CD4-positive, alpha-beta T cell treated with Interleukin-2 at 100 ng/mL for 4 hours (primary cell): ENCODE measurements around the gene NCOA5.
"Not testable (repeated sequence)": the region's sequence is repeated elsewhere in the genome, so short reads cannot be mapped to it uniquely, and the experiment has no call there.

ENCODE experiments used
- DNase-seq: peaks from one replicate; pipeline ENCODE4 v3.0.0-alpha.2; 2020; ENCODE audit warnings: low spot score

Gene NCOA5

DNA sequence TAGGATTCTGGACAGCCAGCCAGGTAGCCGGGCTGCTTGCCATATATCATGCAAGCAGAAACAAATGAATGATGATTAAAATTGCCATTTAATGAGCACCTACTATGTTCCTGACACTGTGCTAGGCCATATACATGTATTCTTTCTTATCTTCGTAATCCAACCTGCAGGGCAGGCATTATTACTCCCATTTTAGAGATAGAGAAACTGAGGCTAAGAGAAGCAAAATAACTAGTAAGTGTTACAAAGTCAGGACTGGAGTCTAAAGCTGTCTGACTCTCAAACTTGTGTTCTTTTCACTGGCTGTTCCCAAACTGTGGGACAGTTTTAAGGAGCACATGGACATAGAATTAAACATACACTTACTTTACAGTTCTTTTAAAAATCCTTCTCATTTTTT, 30.4 kb upstream of the NCOA5 start:
- DNase-seq = no peak

DNA sequence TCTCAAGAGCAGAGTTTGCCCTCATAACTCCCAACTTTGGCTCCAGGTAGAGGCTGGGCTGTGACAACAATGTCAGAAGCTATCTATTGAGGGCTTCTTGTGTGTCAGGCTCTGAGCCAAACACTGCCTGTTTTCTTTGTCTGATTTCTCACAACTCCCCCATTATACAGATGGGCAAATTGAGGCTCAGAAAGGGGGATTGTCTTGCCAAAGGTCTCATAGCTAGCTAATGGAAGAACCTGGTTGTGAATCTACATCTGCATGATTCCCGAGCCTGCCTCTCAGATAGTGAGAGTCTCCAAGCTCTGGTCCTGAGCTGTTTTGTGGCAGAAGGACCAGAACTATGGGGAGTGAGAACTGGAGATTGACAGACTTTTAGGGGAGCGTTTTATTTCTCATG, 29.8 kb upstream of the NCOA5 start:
- DNase-seq = no peak

DNA sequence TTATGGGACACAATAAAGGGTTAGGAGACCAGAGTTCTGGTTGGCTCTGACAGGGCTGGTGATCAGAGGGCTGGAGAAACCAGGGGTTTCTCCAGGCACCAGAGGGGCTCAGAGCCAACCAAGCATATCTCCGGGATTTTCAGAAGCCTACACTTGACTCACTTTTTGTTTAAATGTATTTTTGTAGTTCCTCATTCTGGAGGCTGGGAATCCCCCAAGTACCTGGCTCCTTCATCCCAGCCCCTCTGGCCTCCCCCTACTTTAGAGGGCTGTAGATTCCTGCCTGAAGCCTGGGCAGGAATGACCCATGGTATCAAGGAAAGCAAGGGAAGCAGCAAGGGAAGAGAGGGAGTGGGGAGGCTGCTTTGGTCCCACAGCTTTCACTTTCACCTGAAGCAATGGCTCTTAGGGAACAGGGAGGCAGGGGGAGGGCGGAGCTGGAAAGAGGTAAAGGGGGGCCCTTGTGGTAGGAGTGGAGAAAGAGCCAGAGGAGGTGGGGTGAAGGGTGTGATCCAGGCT, 29.3 kb upstream of the NCOA5 start:
- no peak for DNase-seq

DNA sequence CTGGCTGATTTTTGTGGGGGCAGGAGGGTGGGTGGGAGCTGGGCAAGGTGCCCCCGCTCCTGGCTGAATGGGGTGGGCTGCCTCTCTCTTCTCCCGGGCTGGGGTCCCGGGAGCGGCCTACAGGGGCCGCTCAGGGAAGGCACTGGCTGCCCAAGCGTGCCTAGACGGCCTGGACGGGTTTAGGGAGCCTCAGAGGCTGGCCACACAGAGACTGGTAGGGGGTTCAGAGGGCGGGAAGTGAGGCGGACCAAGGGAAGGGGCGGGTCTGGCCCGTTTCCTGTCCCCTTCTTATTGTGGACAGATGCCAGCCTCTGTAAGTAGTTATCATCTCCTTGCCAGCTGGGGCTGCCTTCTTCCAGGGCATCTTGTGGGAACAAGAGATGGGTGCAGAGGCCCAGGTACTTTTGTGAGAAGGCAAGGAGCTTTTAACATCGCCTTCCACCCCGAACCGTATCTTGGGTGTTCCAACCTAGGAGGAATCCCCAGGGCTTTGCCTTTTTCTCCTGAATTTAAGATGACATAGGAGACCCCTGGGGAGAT, 28.8 kb upstream of the NCOA5 start:
- no peak for DNase-seq

DNA sequence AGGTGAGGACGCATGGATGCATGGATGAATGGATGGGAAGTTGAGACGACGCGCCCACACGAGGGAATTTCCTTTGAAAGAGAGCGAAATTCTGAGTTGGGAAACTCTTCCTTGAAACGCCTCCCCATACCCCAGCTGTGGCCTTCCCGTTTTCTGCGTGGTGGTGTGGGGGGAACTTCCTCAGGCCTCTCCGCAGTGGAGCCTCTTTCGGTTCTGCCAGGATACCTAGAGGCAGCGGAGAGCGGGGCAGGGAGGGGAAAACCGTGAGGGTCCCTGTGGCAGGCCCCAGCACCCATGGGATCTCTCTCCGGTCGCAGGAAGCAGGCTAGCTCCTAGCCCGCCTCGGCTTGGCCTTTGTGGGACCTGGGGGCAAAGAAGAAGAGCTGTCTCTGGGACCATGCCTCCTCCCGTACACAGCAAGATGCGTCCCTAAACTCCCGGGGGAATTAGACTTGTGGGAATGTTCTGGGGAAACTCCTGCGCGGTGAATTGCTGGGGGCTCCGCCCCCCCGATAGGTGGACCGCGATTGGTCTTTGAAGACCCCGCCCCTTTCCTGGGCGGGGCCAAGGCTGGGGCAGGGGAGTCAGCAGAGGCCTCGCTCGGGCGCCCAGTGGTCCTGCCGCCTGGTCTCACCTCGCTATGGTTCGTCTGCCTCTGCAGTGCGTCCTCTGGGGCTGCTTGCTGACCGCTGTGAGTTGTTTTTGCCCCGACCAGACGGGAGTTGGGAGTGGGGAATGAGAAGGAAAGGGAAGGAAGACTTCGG, 28.1 kb upstream of the NCOA5 start, which contains the start of gene CD40:
Gene CD40, plus strand, starts transcription at position 611 of the 764 bp plus-strand sequence. Its CDS starts 30 bp downstream, at position 641.
- DNase-seq = peak; percentile 62

DNA sequence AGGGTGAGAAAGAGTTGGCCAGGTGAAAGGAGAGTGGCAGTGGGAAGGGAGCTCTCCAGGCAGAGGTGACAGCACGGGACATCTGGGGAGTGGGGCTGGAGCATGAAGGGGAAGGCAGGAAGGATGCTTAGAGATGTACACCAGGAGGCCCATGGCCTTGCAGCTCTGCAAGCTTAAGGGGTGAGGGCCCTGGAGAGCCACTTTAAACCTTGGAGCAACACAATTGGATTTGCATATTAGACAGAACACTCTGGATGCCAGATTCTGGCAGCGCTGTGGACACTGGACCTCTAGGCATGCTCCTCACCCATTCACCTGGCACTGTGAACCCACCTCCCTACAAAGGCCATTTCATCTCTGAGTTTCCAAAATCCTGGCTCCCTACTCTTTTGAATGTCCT, 24.7 kb upstream of the NCOA5 start:
- DNase-seq = no peak

DNA sequence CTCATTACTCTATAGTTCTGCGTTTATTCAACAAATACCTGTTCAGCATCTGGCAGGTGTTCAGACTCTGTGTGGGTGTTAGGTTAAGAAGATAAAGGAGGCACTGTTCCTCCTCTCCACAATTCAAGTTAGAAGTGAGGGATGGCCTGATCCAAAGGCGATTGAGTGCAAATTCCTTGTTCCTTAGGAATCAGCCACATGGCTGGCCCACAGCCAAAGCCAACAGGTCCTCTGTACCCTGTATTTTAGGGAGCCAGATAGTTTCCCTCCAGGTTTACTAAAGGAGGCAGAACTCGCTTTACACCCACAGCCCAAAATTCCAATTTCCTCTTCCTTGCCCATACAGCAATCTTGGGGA, 23.3 kb upstream of the NCOA5 start:
- DNase-seq = no peak

DNA sequence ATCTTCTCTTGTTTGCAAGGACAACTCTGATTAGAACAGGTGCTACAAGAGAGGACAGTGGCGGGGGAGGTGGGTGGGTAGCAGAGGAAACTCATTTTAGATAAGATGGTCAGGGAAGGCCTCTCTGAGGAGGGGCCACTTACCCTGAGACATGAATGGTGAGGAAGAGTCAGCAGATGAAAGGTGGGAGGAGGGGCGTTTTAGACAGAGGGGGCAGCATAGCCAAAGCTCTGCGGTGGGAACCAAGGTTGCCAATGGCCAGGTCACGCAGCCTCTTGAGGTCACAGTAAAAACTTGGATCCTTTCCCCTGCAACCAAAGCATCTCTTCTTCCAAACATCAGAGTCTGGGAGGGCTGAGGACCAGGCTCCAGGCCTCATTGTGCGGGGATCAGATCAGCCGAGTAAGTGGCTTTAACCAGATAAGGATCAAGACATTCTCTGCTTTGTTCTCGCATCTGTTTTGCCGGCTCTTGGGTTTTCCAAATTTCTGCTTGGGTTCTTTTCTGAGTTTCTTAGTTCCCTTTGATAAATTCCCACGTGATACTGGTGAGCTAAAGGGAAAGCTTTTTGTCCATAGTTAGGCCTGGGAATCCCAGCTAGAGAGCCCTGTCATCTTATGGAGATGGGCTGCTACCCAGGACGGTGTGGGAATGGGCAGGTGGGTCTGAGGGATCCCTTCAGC, 22.8 kb upstream of the NCOA5 start:
- no peak for DNase-seq

DNA sequence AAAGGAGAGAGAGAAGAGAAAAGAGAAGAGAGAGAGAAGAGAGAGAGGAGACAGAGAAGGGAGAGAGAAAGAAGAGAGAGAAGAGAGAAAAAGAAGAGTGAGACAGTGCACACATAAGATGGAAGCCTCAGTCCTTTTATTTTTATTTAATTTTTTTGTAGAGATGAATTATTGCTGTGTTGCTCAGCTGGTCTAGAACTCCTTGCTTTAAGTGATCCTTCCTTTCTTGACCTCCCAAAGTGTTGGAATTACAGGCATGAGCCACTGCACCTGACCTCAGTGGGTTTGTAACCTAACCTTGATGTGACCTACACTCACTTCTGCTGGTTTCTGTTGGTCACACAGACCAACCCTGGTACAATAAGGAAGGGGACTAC, 22.1 kb upstream of the NCOA5 start:
- no peak for DNase-seq

DNA sequence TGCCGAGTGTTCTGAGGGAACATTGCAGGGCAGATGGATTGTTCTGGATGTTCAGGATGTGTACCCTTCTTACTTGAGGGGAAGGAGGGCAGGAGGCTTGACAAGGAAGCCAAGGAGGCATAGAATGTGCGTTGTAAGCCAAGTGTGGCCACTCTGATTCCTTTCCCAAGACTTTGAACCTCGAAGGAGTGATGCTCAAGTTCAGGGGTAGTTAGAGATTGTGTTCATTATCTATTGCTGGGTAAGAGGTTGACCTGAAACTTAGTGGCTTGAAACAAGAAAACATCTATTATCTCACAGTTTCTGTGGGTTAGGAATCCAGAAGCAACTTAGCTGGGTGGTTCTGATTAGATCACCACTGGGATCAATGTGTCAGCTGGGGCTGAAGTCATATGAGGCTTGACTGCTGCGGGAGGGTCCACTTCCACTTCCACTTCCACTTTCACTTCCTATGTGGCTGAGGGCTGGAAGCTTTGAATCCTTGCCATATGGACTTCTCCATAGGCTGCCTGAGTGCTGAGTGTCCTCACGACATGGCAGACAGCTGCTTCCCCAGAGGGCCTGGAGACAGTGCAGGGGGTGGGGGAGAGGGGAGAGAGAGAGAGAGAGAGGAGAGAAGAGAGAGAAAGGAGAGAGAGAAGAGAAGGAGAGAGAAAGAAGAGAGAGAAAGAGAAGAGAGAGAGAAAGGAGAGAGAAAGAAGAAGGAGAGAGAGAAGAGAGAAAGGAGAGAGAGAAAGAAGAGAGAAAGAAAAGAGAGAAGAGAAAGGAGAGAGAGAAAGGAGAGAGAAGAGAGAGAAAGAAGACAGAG, 21.5 kb upstream of the NCOA5 start:
- no peak for DNase-seq

DNA sequence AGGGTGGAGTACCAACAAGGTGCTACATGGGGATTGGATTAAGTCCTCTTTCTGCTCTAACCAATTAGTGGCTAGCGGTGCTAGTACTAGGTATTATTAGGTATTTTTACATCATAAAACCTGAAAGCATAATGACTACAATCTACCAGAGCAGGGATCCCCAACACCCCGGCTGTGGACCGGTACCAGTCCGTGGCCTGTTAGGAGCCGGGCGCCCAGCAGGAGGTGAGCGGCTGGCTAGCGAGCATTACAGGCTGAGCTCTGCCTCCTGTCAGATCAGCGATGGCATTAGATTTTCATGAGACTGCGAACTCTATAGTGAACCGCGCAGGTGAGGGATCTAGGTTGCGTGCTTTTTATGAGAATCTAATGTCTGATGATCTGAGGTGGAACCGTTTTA, 19.2 kb upstream of the NCOA5 start:
- DNase-seq = no peak

DNA sequence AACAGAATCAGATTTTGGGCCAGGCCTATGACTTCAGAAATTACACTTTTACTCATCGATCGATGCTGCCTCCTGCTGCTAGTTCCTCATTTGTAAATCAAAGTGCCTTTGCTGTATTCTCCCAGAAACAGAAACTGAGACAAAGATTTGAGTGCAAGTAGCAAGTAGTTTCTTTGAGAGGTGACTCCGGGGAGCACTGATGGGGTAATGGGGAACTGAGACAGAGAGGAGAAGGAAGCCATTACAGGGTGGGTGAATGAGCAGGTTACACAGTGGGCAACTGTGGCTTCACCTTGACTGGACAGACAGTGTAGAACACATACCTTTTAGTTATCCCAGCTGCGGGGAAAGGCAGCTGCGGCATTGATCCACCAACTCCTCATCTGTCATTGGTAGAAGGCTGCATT, 18.7 kb upstream of the NCOA5 start:
- no peak for DNase-seq

DNA sequence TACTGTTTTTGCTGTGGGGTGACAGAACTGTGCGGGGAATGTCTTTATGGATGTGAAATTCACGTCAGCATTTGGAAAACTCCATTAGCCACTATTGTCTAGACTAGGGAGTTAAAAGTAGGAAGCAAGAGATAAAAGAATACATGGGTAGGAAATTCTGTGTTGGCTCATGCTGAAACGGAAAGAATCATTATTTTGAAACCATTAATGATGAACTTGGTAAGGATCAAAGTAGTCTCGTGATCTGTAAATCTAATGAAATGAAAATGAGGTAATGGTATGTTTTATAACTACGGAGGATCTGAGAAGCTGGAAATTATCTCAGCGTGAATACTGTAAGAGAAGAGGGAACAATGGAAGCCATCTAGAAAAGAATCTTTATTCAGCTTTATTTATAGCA, 17.3 kb upstream of the NCOA5 start:
- DNase-seq = no peak

DNA sequence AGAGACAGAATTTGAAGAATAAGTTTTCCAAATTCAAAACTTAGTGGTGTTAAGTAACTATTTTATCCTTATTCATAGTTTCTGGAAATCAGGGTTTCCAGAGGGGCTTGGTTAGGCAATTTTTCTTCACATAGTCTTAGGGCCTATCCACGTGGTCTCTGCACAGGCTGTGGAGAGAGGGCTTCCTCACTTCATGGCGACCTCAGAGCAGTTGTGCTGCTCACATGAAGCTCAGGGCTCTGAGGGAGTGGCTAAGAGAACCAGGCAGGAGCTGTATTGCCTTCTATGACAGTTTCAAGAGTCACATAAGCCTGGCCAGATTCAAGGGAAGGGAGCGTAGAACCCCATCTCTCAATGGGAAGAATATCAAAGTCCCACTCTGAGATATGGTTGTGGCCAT, 14.5 kb upstream of the NCOA5 start:
- DNase-seq = no peak

DNA sequence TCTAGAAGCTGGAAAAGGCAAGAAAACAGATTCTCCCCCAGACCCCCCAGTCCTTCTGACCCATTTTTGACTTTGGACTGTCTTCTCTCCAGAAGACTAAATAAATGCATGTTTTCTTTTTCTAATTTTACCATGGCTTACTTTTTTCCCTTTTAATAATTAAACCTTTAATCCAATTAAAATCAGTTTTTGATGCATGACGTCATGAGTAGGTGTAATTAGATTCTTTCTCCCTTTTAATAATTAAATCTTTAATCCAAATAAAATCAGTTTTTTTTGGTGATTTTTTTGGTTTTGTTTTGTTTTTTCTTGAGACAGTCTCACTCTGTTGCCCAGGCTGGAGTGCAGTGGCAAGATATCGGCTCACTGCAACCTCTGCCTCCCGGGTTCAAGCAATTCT, 13.2 kb upstream of the NCOA5 start:
- no peak for DNase-seq

DNA sequence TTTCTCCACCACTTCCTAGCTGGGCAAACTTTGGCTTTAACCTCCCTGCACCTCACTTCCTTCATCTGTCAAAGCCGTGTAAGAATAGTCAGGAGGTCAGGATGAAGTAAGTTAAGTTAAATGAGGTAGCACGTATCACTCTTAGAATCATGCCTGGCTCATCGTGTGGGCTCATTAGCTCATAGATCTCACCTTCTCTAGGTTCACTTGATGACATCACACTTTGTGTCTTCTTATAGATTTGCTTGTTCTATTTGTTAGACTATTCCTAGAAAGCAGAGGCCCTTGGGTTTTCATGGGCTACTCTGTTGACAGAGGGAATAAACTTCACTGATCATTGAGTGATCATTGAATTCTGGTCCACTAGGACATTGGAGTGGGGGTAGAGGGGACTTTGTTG, 12.2 kb upstream of the NCOA5 start:
- no peak for DNase-seq

DNA sequence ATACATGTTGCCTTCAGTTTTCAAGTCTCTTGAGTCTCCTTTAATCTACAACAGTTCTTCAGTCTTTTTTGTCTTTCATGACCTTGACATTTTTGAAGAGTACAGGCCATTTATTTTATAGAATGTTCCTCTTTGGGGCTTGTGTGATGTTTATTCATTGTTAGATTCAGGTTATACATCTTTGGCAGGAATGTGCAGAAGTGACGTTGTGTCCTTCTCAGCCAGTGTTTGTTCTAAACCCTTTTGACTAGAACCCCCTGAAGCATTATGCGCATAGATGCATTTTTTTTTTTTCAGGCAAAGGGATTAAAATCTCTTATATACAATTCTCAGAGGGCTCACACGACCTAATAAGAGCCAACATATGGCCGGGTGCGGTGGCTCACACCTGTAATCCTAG, 11.2 kb upstream of the NCOA5 start:
- DNase-seq = no peak

DNA sequence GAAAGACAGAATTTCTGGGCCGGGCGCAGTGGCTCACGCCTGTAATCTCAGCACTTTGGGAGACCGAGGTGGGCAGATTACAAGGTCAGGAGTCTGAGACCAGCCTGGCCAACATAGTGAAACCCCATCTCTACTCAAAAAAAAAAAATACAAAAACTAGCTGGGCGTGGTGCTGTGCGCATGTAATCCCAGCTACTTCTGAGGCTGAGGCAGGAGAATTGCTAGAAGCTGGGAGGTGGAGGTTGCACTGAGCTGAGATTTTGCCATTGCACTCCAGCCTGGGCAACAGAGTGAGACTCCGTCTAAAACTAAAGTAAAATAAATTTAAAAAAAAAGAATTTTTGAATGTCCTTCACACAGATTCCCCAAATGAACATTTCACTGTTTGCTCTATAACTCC, 10.7 kb upstream of the NCOA5 start:
- DNase-seq = not testable (repeated sequence)

DNA sequence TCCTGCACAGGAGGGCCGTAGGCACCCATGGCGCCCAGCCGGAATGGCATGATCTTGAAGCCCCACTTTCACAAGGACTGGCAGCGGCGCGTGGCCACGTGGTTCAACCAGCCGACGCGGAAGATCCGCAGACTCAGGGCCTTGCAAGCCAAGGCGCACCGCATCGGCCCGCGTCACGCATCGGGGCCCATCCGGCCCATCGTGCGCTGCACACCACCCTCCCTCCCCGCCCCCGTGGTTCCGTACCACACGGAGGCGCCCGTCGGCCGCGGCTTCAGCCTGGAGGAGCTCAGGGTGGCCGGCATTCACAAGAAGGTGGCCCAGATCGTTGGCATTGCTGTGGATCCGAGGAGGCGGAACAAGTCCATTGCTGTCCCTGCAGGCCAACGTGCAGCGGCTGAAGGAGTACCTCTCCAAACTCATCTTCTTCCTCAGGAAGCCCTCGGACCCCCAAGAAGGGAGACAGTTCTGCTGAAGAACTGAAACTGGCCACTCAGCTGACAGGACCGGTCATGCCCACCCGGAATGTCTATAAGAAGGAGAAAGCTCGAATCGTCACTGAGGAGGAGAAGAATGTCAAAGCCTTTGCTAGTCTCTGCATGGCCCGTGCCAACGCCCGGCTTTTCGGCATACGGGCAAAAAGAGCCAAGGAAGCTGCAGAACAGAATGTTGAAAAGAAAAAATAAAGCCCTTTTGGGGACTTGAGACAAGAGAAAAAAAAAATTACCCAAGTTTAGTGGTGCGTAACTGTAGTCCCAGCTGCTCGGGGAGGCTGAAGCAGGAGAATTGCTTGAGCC, 9.9 kb upstream of the NCOA5 start:
- no peak for DNase-seq

DNA sequence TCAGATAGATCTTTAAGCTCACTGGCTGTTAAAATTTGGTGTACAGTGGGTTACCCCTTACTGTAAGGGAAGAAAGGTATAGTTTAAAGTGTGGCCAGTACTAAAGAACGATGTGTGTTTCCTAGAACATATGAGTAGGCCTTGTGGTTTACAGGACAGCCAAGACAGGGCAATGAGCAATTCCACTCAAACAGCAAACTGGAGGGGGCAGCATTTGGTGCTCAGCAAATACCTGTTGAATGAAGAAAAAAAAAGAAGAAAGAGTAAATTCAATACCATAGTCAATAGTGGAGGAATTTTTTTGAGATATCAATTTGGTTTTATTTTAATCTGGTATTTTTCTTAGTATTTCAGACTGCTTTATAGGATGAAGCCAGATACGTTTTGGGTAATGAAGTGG, 3.8 kb upstream of the NCOA5 start:
- no peak for DNase-seq

DNA sequence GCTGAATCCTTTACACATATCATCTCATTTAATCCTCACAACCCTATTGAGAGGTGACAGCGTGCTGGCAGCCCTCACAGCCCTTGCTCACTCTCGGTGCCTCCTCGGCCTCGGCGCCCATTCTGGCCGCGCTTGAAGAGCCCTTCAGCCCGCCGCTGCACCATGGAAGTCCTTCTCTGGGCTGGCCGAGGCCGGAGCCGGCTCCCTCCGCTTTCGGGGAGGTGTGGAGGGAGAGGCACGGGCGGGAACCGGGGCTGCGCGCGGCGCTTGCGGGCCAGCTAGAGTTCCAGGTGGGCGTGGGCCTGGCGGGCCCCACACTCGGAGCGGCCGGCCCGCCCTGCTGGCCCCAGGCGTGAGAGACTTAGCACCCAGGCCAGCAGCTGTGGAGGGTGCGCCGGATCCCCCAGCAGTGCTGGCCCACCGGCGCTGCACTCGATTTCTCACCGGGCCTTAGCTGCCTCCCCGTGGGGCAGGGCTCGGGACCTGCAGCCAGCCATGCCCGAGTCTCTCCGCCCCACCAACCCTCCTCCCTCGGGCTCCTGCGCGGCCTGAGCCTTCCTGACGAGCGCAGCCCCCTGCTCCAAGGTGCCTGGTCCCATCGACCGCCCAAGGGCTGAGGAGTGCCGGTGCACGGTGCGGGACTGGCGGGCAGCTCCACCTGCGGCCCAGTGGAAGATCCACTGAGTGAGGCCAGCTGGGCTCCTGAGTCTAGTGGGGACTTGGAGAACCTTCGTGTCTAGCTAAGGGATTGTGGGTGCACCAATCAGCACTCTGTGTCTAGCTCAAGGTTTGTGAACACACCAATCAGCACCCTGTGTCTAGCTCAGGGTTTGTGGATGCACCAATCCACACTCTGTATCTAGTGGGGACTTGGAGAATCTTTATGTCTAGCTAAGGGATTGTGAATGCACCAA, 2.1 kb upstream of the NCOA5 start:
- not testable (repeated sequence) for DNase-seq
